Common myeloid progenitor, CD34-positive (primary cell): ENCODE data around the gene ATXN1.

Source experiments
- CTCF ChIA-PET: fragments of 350-600 bp; sonication (Branson Sonifier 250); formaldehyde crosslinking; loops from one replicate; lab custom pipeline; 2021; ENCODE audit warnings: antibody characterized with exemption; lab: Charles Lee
- POLR2A ChIA-PET: fragments of 350-600 bp; sonication (Branson Sonifier 250); formaldehyde crosslinking; loops from one replicate; lab custom pipeline; 2021; ENCODE audit warnings: antibody characterized with exemption; lab: Charles Lee
- DNase-seq, 3 donors: peaks; one replicate each; pipeline versions ENCODE4 v3.0.0 to v3.0.0-alpha.2; 2013
- H3K27ac ChIP-seq, 2 experiments: 1 replicate in 1 of 2; 2 replicates in 1 of 2; pipeline ENCODE4 v1.7.0; 2013; ENCODE audit warnings: inconsistent platforms in 2 of 2, low read length in 2 of 2, mild to moderate bottlenecking in 2 of 2, low read depth in 1 of 2, moderate library complexity in 1 of 2; ENCODE audit not compliant: severe bottlenecking in 2 of 2, insufficient read depth in 1 of 2, poor library complexity in 1 of 2
- H3K27me3 ChIP-seq, 5 experiments: replicated peaks in 2 of 5; 1 replicate in 3 of 5; 2 replicates in 2 of 5; pipeline versions ENCODE4 v1.6.1 to v1.7.0; 2013; ENCODE audit warnings: low read length in 4 of 5, mild to moderate bottlenecking in 2 of 5, moderate library complexity in 2 of 5, inconsistent platforms in 1 of 5; ENCODE audit not compliant: insufficient read depth in 5 of 5, control insufficient read depth in 4 of 5
- H3K36me3 ChIP-seq, 4 experiments: 1 replicate in 2 of 4; 2 replicates in 2 of 4; pipeline versions ENCODE4 v1.6.1 to v1.7.0; 2013; ENCODE audit warnings: low read length in 3 of 4, control low read depth in 1 of 4, mild to moderate bottlenecking in 1 of 4; ENCODE audit not compliant: control insufficient read depth in 4 of 4, insufficient read depth in 4 of 4
- H3K4me1 ChIP-seq, 4 experiments: 1 replicate in 3 of 4; 2 replicates in 1 of 4; pipeline versions ENCODE4 v1.6.1 to v1.7.1; 2013; ENCODE audit warnings: low read length in 3 of 4, mild to moderate bottlenecking in 3 of 4, control low read depth in 1 of 4, inconsistent platforms in 1 of 4, moderate library complexity in 1 of 4; ENCODE audit not compliant: control insufficient read depth in 4 of 4, insufficient read depth in 4 of 4; ENCODE audit errors: control extremely low read depth in 1 of 4
- H3K4me3 ChIP-seq, 7 experiments: 1 replicate in 4 of 7; 2 replicates in 3 of 7; pipeline versions ENCODE4 v1.5.1 to v1.7.0; 2013; ENCODE audit warnings: mild to moderate bottlenecking in 7 of 7, low read length in 6 of 7, moderate library complexity in 6 of 7, inconsistent platforms in 2 of 7, low read depth in 2 of 7, control low read depth in 1 of 7; ENCODE audit not compliant: insufficient read depth in 4 of 7, control insufficient read depth in 1 of 7; ENCODE audit errors: extremely low read depth in 1 of 7
- H3K9me3 ChIP-seq, 5 experiments: 1 replicate in 4 of 5; 2 replicates in 1 of 5; pipeline versions ENCODE4 v1.6.1 to v1.7.1; 2013; ENCODE audit warnings: low read length in 4 of 5, mild to moderate bottlenecking in 2 of 5, inconsistent platforms in 1 of 5, low read depth in 1 of 5, moderate library complexity in 1 of 5; ENCODE audit not compliant: control insufficient read depth in 4 of 5, insufficient read depth in 2 of 5; ENCODE audit errors: control extremely low read depth in 1 of 5
- WGBS: methylation state at CpG from one replicate; pipeline ENCODE4 v1.1.5; 2013; ENCODE audit not compliant: insufficient coverage; 5-methylcytosine and 5-hydroxymethylcytosine counted together

The ATXN1 gene

GRCh38 chr6:16679050-16679449 is 82.2 kb downstream of the ATXN1 start:
- no peak overlapping the region for H3K27ac ChIP-seq
- ChIA-PET POLR2A (no interaction called here), CTCF (no interaction called here)
- no peaks in the 10 kb centered on the region for H3K9me3 ChIP-seq
- no peak for DNase-seq
- no peaks in the 10 kb centered on the region for H3K27me3 ChIP-seq
- peaks cover 11 to 20% (median 15%) of the 10 kb centered on the region in 4 experiments for H3K4me1 ChIP-seq
- no peak overlapping the region for H3K4me3 ChIP-seq
- peaks cover 0 to 4% (median 0%) of the 10 kb centered on the region in 4 experiments for H3K36me3 ChIP-seq
- 100% methylated on average over 1 of the region's 1 CpG for WGBS

- DNase-seq = no peak
- CTCF ChIA-PET = no interaction called here
- Histone ChIP-seq H3K4me3 (no peak overlapping the region), H3K9me3 (no peaks in the 10 kb centered on the region), H3K4me1 (peaks cover 0 to 6% (median 2%) of the 10 kb centered on the region in 4 experiments), H3K36me3 (peaks cover 0 to 4% (median 0%) of the 10 kb centered on the region in 4 experiments), H3K27me3 (no peaks in the 10 kb centered on the region), H3K27ac (no peak overlapping the region)
- POLR2A ChIA-PET = no interaction called here
- WGBS = no CpG with 5 or more reads among the region's 2 CpGs
These were observed 83.8 kb downstream of the ATXN1 start for GRCh38 chr6:16677458-16677857.

- H3K4me3 ChIP-seq = no peak overlapping the region
- ChIA-PET CTCF (no interaction called here), POLR2A (no interaction called here)
- WGBS = 93% methylated on average over 5 of the region's 6 CpGs
- H3K36me3 ChIP-seq = peaks cover 0 to 4% (median 0%) of the 10 kb centered on the region in 4 experiments
- H3K4me1 ChIP-seq = peaks cover 0 to 8% (median 2%) of the 10 kb centered on the region in 4 experiments
- H3K27ac ChIP-seq = no peak overlapping the region
- no peak for DNase-seq
- no peaks in the 10 kb centered on the region for H3K9me3 ChIP-seq
- no peaks in the 10 kb centered on the region for H3K27me3 ChIP-seq
These were observed 84.3 kb downstream of the ATXN1 start for GRCh38 chr6:16676978-16677377.

GRCh38 chr6:16676376-16676775 is 84.9 kb downstream of the ATXN1 start:
- DNase-seq = no peak
- POLR2A ChIA-PET = no interaction called here
- H3K9me3 ChIP-seq = no peaks in the 10 kb centered on the region
- peaks cover 0 to 2% (median 0%) of the 10 kb centered on the region in 4 experiments for H3K36me3 ChIP-seq
- H3K27me3 ChIP-seq = no peaks in the 10 kb centered on the region
- H3K4me3 ChIP-seq = no peak overlapping the region
- no CpG with 5 or more reads among the region's 2 CpGs for WGBS
- CTCF ChIA-PET = no interaction called here
- no peak overlapping the region for H3K27ac ChIP-seq
- peaks cover 0 to 11% (median 3%) of the 10 kb centered on the region in 4 experiments for H3K4me1 ChIP-seq

GRCh38 chr6:16674801-16675392 is 86.4 kb downstream of the ATXN1 start:
- CTCF ChIA-PET = no interaction called here
- WGBS = 92% methylated on average over 4 of the region's 4 CpGs
- Histone ChIP-seq H3K36me3 (no peaks in the 10 kb centered on the region), H3K9me3 (no peaks in the 10 kb centered on the region), H3K4me1 (peaks cover 5 to 24% (median 15%) of the 10 kb centered on the region in 4 experiments), H3K4me3 (no peak overlapping the region), H3K27me3 (no peaks in the 10 kb centered on the region), H3K27ac (no peak overlapping the region)
- POLR2A ChIA-PET = no interaction called here
- no peak for DNase-seq

GRCh38 chr6:16673011-16673797 is 88.1 kb downstream of the ATXN1 start:
- WGBS = 86% methylated on average over 6 of the region's 9 CpGs
- H3K36me3 ChIP-seq = no peaks in the 10 kb centered on the region
- H3K4me3 ChIP-seq = no peak overlapping the region
- DNase-seq = no peak
- H3K4me1 ChIP-seq = peaks cover 5 to 39% (median 27%) of the 10 kb centered on the region in 4 experiments
- H3K9me3 ChIP-seq = no peaks in the 10 kb centered on the region
- ChIA-PET CTCF (no interaction called here), POLR2A (no interaction called here)
- no peaks in the 10 kb centered on the region for H3K27me3 ChIP-seq
- H3K27ac ChIP-seq = no peak overlapping the region
